ENCODE measurements around the gene FRG2C. TPM values are rescaled to one million over a fixed set of nuclear protein-coding genes. Genes with fewer than 3 reads are reported as not detected.

Gene FRG2C
- polyA plus RNA-seq, 1 of the 3 experiments (the other 2 are of a cell fraction): not detected

DNA sequence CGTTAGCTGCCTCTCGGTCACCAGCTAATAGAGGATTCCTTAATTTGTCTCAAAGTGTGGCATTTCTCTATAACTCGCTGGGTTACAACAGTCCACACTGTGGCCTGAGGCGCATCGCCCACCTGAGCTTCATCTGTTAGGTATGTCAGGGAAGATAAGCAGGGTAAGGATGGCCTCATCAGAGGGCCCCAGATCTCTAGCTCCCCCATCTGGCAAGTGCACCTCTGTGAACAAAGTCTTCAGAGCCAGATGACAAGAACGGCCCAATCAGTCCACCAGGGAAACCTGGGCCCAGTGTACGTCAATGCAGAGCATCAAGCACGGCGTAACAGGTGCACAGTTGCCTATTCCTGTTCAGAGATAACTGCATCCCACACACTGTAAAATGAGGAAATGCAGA, 23.2 kb downstream of the FRG2C start (continued):
- TF ChIP-seq REST (IDR thresholded peaks at IDR 0.05; ENCODE audit: low read depth, low read length): no peak
- TF ChIP-seq RFX5 (IDR thresholded peaks at IDR 0.05; ENCODE audit: low read length): no peak
- TF ChIP-seq, protein P1, sequence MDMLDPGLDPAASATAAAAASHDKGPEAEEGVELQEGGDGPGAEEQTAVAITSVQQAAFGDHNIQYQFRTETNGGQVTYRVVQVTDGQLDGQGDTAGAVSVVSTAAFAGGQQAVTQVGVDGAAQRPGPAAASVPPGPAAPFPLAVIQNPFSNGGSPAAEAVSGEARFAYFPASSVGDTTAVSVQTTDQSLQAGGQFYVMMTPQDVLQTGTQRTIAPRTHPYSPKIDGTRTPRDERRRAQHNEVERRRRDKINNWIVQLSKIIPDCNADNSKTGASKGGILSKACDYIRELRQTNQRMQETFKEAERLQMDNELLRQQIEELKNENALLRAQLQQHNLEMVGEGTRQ (IDR thresholded peaks at IDR 0.05; ENCODE audit: borderline replicate concordance, low read depth, low read length): no peak
- no peak for TF ChIP-seq GATA2 (CRISPR knock-in tag; IDR thresholded peaks at IDR 0.05)
- TF ChIP-seq POLR2AphosphoS5 (IDR thresholded peaks at IDR 0.05; ENCODE audit: low read depth, low read length): no peak
- no peak for TF ChIP-seq FOSL2 (IDR thresholded peaks at IDR 0.05; ENCODE audit: borderline replicate concordance, low read depth)
- TF ChIP-seq EP300 (IDR thresholded peaks at IDR 0.05; ENCODE audit: borderline replicate concordance in 1 of 2, low read depth in 1 of 2, low read length in 1 of 2): no peak

DNA sequence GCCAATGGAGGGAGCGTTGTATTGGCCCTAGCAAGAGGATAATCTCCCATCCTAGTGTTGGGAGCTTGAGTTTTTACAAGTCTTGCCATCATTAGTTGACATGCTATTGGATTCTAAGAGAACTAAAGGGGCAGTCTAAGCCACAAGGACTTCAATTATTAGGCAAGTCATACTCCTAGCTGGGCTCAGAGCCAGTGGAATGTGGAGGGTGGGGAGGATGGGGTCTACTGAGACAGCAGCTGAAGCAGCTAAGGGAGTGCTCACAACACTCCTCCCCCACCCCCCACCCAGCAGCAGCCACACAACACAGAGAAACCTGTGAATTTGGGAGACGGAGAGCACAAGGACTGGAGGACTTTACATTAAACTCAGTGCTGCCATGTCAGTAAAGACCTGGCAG, 27.9 kb downstream of the FRG2C start:
- no peak for DNase-seq
- Histone ChIP-seq H3K9me2 (no peaks in the 10 kb centered on the region), H2AFZ (ENCODE audit: low read depth) (no peak overlapping the region), H3K36me3 (replicated peaks in 1 of 2; ENCODE audit: control insufficient read depth in 1 of 2, insufficient read depth in 2 of 2, low read length in 1 of 2) (no peaks in the 10 kb centered on the region), H3K27ac (ENCODE audit: low read depth in 2 of 2, low read length in 1 of 2) (no peak overlapping the region), H3K9me3 (no peaks in the 10 kb centered on the region), H3K4me1 (ENCODE audit: control insufficient read depth in 1 of 2, insufficient read depth in 2 of 2, low read depth in 1 of 2, low read length in 1 of 2) (no peaks in the 10 kb centered on the region), H3K4me3 (ENCODE audit: low read depth in 2 of 2, low read length in 1 of 2) (no peak overlapping the region), H3K27me3 (ENCODE audit: insufficient read depth) (no peaks in the 10 kb centered on the region), H3K79me2 (ENCODE audit: insufficient read depth) (no peaks in the 10 kb centered on the region), H4K20me1 (ENCODE audit: insufficient read depth) (no peaks in the 10 kb centered on the region), H3K4me2 (no peak overlapping the region), H3F3A (replicated peaks; ENCODE audit: insufficient read depth) (no peaks in the 10 kb centered on the region), H3K9ac (no peak overlapping the region)
- no peak for TF ChIP-seq FOXJ3 (CRISPR knock-in tag; IDR thresholded peaks at IDR 0.05)
- TF ChIP-seq TEAD4 (IDR thresholded peaks at IDR 0.05; ENCODE audit: borderline replicate concordance, insufficient read depth): no peak
- TF ChIP-seq NFIC (IDR thresholded peaks at IDR 0.05; ENCODE audit: borderline replicate concordance): no peak
- no peak for TF ChIP-seq RXRA (IDR thresholded peaks at IDR 0.05; ENCODE audit: borderline replicate concordance, low read depth)
- TF ChIP-seq PBX3 (IDR thresholded peaks at IDR 0.05): no peak
- TF ChIP-seq GABPA (IDR thresholded peaks at IDR 0.05; ENCODE audit: low read depth): no peak
- ChIA-PET POLR2A (no interaction called here), CTCF (no interaction called here)
- 49% methylated on average over 2 of the region's 2 CpGs for WGBS (ENCODE audit: low lambda C conversion rate)

Small RNA genes lying within 50 kb of the gene (small RNA-seq; reads per million reads assigned to genes)
- gene AC108724.2: 0 reads per million in 7 experiments

Other genes with a start within 250 kb of the FRG2C start
- gene ZNF717, start 121.2 kb downstream of the FRG2C start, polyA plus RNA-seq (2012; rRNA removed): 9.9 and 17.0 TPM in 2 replicates

All from SK-N-SH (cell line).